B cell (primary cell): ENCODE measurements around the gene PLD3.

Source experiments
- EZH2 ChIP-seq: IDR thresholded peaks from 2 replicates; pipeline ENCODE4 v1.6.1; 2012; ENCODE audit warnings: borderline replicate concordance, low read depth, mild to moderate bottlenecking, moderate library complexity, low read length; ENCODE audit not compliant: insufficient read depth, poor library complexity, severe bottlenecking
- TF ChIP-seq, protein P1 (sequence below): fragments of 200-600 bp; IDR thresholded peaks from one replicate; pipeline ENCODE4 v1.8.0; 2022; ENCODE audit warnings: antibody characterized with exemption, mild to moderate bottlenecking

DNA sequence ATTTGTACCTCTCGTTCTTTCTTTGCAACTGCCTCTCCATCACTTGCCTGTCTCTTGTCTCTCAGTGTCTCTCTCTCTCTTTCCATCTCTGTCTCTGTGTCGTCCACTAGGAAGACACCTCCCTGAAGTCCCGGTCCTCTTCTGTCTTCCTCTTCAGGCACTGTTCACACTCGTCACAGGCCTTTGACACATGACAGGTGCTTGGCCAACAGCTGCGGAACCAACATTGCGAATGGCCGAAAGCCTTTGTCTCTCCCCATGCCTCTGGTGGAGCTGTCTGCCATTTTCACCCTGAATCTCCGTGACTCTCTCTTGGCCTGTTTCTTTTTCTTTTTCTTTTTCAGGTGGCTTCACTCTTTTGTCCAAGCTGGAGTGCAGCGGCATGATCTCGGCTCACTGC, 38.7 kb downstream of the PLD3 start:
- TF ChIP-seq, protein P1, sequence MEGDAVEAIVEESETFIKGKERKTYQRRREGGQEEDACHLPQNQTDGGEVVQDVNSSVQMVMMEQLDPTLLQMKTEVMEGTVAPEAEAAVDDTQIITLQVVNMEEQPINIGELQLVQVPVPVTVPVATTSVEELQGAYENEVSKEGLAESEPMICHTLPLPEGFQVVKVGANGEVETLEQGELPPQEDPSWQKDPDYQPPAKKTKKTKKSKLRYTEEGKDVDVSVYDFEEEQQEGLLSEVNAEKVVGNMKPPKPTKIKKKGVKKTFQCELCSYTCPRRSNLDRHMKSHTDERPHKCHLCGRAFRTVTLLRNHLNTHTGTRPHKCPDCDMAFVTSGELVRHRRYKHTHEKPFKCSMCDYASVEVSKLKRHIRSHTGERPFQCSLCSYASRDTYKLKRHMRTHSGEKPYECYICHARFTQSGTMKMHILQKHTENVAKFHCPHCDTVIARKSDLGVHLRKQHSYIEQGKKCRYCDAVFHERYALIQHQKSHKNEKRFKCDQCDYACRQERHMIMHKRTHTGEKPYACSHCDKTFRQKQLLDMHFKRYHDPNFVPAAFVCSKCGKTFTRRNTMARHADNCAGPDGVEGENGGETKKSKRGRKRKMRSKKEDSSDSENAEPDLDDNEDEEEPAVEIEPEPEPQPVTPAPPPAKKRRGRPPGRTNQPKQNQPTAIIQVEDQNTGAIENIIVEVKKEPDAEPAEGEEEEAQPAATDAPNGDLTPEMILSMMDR = no peak
- no peak for TF ChIP-seq EZH2
